Measurements from ENCODE around the gene CCNL2. TPM values are rescaled to one million over a fixed set of nuclear protein-coding genes. Genes with fewer than 3 reads are reported as not detected.

Gene CCNL2
- total and polyA plus RNA-seq, 2 of the 13 experiments (the other 11 are each of a cell fraction or from before 2014, with no cell fraction given): 105 to 340 TPM

DNA sequence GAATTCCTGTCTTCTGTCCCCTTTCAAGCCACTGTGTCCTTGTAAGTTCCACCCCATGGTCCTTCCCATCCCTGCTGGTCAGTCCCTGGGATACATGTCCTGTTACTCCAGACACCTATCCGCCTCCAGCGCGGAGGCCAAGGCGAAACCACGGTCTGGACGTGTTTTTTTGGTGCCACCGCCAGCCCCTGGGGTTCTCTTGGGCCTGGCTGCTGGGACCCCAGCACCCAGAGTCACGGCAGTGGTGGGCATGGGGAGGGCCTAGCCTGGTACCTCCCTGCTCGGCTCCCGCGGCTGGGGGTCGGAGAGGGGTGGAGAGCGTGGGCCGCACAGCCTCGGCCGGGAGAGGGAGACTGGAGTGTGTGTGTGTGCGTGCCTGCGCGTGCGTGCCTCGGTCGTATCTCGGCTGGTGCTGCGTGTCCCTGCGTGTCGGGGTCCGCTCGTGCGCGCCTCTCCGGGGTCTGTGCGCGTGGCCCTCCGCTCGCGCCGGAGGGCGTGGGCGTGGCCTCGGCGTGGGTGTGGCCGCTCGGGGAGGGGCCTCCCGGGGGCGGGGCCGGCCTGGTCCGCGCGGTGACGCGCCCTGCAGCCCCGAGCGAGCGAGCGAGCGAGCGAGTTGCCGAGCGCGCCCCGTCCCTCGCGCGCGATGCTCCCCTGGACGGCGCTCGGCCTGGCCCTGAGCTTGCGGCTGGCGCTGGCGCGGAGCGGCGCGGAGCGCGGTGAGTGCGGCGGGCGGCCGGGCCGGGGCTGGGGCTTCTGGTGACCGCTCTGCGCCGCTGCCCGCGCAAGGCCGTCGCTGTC lies 36.2 kb upstream of the CCNL2 start, which contains the start of gene VWA1 (continued):
- TF ChIP-seq, protein P1, sequence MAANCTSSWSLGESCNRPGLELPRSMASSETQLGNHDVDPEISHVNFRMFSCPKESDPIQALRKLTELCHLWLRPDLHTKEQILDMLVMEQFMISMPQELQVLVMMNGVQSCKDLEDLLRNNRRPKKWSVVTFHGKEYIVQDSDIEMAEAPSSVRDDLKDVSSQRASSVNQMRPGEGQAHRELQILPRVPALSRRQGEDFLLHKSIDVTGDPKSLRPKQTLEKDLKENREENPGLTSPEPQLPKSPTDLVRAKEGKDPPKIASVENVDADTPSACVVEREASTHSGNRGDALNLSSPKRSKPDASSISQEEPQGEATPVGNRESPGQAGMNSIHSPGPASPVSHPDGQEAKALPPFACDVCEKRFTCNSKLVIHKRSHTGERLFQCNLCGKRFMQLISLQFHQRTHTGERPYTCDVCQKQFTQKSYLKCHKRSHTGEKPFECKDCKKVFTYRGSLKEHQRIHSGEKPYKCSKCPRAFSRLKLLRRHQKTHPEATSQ (CRISPR knock-in tag; IDR thresholded peaks at IDR 0.05; ENCODE audit: borderline replicate concordance): no peak
- peak; percentile 57; the same call in 1 of the 2 replicates for TF ChIP-seq GABPB1 (CRISPR knock-in tag; IDR thresholded peaks at IDR 0.05)
- TF ChIP-seq ZNF274 (CRISPR knock-in tag; IDR thresholded peaks at IDR 0.05): peak; percentile 83
- TF ChIP-seq, protein P2, sequence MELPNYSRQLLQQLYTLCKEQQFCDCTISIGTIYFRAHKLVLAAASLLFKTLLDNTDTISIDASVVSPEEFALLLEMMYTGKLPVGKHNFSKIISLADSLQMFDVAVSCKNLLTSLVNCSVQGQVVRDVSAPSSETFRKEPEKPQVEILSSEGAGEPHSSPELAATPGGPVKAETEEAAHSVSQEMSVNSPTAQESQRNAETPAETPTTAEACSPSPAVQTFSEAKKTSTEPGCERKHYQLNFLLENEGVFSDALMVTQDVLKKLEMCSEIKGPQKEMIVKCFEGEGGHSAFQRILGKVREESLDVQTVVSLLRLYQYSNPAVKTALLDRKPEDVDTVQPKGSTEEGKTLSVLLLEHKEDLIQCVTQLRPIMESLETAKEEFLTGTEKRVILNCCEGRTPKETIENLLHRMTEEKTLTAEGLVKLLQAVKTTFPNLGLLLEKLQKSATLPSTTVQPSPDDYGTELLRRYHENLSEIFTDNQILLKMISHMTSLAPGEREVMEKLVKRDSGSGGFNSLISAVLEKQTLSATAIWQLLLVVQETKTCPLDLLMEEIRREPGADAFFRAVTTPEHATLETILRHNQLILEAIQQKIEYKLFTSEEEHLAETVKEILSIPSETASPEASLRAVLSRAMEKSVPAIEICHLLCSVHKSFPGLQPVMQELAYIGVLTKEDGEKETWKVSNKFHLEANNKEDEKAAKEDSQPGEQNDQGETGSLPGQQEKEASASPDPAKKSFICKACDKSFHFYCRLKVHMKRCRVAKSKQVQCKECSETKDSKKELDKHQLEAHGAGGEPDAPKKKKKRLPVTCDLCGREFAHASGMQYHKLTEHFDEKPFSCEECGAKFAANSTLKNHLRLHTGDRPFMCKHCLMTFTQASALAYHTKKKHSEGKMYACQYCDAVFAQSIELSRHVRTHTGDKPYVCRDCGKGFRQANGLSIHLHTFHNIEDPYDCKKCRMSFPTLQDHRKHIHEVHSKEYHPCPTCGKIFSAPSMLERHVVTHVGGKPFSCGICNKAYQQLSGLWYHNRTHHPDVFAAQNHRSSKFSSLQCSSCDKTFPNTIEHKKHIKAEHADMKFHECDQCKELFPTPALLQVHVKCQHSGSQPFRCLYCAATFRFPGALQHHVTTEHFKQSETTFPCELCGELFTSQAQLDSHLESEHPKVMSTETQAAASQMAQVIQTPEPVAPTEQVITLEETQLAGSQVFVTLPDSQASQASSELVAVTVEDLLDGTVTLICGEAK (IDR thresholded peaks at IDR 0.05): no peak
- TF ChIP-seq, protein P2 (CRISPR knock-in tag; IDR thresholded peaks at IDR 0.05): no peak; the same call in 1 of the 2 replicates
- TF ChIP-seq SNAI1 (CRISPR knock-in tag; IDR thresholded peaks at IDR 0.05; ENCODE audit: borderline replicate concordance): no peak
- TF ChIP-seq ZNF629 (CRISPR knock-in tag; conservative IDR thresholded peaks at IDR 0.05): no peak
- TF ChIP-seq KDM6A (CRISPR knock-in tag; IDR thresholded peaks at IDR 0.05; ENCODE audit: low read depth): no peak
- TF ChIP-seq, protein P3, sequence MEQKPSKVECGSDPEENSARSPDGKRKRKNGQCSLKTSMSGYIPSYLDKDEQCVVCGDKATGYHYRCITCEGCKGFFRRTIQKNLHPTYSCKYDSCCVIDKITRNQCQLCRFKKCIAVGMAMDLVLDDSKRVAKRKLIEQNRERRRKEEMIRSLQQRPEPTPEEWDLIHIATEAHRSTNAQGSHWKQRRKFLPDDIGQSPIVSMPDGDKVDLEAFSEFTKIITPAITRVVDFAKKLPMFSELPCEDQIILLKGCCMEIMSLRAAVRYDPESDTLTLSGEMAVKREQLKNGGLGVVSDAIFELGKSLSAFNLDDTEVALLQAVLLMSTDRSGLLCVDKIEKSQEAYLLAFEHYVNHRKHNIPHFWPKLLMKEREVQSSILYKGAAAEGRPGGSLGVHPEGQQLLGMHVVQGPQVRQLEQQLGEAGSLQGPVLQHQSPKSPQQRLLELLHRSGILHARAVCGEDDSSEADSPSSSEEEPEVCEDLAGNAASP (CRISPR knock-in tag; IDR thresholded peaks at IDR 0.05; ENCODE audit: borderline replicate concordance): no peak
- peak; percentile 70 for TF ChIP-seq HNRNPL (IDR thresholded peaks at IDR 0.05; ENCODE audit: low read depth, low read length)
- TF ChIP-seq, protein P4, sequence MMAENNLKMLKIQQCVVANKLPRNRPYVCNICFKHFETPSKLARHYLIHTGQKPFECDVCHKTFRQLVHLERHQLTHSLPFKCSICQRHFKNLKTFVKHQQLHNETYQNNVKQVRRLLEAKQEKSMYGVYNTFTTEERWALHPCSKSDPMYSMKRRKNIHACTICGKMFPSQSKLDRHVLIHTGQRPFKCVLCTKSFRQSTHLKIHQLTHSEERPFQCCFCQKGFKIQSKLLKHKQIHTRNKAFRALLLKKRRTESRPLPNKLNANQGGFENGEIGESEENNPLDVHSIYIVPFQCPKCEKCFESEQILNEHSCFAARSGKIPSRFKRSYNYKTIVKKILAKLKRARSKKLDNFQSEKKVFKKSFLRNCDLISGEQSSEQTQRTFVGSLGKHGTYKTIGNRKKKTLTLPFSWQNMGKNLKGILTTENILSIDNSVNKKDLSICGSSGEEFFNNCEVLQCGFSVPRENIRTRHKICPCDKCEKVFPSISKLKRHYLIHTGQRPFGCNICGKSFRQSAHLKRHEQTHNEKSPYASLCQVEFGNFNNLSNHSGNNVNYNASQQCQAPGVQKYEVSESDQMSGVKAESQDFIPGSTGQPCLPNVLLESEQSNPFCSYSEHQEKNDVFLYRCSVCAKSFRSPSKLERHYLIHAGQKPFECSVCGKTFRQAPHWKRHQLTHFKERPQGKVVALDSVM (CRISPR knock-in tag; IDR thresholded peaks at IDR 0.05): 0 out of 2 replicates have a peak, but pooled peaks have one; percentile 20
- TF ChIP-seq, protein P5, sequence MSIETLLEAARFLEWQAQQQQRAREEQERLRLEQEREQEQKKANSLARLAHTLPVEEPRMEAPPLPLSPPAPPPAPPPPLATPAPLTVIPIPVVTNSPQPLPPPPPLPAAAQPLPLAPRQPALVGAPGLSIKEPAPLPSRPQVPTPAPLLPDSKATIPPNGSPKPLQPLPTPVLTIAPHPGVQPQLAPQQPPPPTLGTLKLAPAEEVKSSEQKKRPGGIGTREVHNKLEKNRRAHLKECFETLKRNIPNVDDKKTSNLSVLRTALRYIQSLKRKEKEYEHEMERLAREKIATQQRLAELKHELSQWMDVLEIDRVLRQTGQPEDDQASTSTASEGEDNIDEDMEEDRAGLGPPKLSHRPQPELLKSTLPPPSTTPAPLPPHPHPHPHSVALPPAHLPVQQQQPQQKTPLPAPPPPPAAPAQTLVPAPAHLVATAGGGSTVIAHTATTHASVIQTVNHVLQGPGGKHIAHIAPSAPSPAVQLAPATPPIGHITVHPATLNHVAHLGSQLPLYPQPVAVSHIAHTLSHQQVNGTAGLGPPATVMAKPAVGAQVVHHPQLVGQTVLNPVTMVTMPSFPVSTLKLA (IDR thresholded peaks at IDR 0.05): 0 out of 2 replicates have a peak, but pooled peaks have one; percentile 27
